ENCODE data around the gene NEDD8.

Gene NEDD8

DNA sequence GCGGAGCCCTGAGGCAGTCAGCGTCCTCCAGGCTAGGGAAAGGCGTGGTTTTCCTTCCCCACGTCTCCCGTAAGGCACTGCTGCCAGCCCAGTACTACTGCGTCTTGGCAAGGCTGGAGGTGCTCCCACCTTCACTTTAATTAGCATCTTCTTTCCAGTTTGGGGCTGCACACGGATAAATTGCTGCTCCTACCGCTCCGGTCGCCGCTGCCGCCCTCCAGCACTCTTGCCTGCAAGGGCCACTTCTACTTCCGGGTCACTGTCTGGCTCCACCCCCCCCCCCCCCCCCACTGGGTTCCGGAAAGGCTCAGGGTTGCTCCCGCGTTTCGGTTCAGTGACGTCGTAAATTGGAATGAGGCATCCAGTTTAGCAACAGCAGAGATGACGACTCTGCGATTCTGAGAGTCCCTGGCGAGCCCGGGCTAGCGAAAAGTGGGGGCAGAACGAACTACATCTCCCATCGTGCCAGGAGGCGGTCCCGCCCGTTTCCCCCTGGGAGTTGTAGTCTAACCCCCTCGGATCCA, at the start of gene NEDD8:
Gene NEDD8 (minus strand): TSS at position 247 of the 524 bp plus-strand sequence. CDS start 100 bp downstream, at position 147.
- peak; percentile 92 for DNase-seq

DNA sequence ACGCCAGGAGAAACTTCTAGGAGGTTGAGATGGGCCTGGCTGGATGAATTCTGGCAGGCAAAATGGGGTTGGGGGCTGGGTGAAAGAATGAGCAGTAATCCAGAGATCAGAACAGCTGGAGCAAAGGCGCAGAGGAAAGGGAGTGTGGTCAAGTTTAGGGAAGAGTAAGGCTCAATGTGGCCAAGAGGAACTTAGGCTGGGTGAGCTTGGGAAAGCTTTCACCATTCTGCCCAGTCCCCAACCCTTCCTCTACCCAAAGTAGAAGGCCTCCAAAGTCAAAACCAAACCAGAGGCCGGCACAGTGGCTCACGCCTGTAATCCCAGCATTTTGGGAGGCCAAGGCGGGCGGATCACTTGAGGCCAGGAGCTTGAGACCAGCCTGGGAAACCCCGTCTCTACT, 49.5 kb upstream of the NEDD8 start:
- no peak for DNase-seq

GRCh38 chr14:24280797-24281460, 48.8 kb upstream of the NEDD8 start:
- DNase-seq, result no peak

GRCh38 chr14:24279301-24280186, 47.4 kb upstream of the NEDD8 start:
- no peak for DNase-seq

GRCh38 chr14:24278424-24278823, 46.3 kb upstream of the NEDD8 start:
- no peak for DNase-seq

GRCh38 chr14:24277606-24278321, 45.6 kb upstream of the NEDD8 start:
- no peak for DNase-seq

DNA sequence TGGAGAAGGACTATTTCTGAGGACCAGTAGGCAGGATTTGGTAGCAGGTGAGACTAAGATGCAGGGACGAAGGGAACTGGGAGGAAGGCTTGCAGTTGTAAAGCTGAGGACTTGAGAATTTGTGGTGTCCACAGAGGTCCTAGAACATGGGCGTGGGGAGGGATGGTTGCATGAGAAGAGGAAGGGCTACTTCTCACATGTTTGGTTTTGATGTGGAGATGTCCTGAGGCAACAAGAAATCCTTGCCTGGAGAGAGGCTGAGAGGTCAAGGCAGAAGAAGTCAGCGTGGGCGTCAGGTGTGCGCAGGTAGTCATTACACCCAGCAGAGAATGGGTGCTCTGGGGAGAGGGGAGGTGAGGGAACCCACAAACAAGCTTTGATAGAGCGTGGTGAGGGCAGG, 44.9 kb upstream of the NEDD8 start:
- no peak for DNase-seq

GRCh38 chr14:24274101-24274543, 42.0 kb upstream of the NEDD8 start:
- DNase-seq, result no peak

- peak; percentile 2 for DNase-seq
These were observed 41.3 kb upstream of the NEDD8 start for GRCh38 chr14:24273422-24273998.

DNA sequence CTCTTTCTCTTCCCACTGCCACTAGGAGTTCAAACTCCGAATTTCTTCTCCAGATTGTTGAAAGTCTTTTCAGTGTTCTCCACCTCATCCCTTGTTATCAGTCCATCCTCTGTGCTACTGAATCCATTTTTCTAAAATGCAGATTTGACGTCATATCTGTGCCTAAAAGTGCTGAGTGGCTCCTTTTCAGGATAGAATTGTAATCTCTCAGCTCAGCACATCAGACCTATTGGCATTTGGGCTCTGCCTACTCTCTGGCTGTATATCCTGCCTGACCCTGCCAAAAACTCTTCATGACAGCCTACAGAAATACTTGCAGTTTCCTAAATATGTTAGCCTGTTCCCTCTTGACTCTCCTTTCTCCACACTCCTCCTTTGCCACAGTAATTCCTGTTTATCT, 40.3 kb upstream of the NEDD8 start:
- DNase-seq, result no peak

- DNase-seq, result no peak
These were observed 39.7 kb upstream of the NEDD8 start for GRCh38 chr14:24271834-24272263.

GRCh38 chr14:24271134-24271833, 39.1 kb upstream of the NEDD8 start, which contains the start of gene RABGGTA:
Gene RABGGTA (minus strand): TSS chr14:24271597. CDS start chr14:24271115, 482 bp downstream.
- peak; percentile 80 for DNase-seq

GRCh38 chr14:24270537-24271133, 38.5 kb upstream of the NEDD8 start:
- DNase-seq, result no peak

GRCh38 chr14:24269910-24270536, 37.9 kb upstream of the NEDD8 start:
- DNase-seq, result no peak

DNA sequence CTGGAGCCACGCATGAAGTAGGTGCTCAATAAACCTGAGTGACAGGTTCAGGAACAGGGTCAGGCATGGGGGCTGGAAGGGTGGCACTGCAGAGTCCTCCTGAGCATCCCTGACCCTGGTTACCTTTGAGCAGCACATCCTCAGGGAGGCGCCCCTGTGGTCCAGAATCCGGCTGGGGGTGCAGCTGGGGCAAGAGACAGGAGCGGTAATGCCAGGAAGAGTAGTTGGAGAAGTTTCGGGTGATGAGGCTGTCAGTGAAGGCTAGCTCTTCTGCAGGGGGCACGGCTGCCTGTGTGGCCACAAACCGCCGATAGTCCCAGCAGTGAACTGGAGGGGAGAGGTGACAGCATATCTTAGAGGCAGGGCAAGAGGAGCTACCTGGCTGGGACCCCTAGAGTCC, 37.2 kb upstream of the NEDD8 start:
- no peak for DNase-seq

GRCh38 chr14:24268225-24268624, 36.1 kb upstream of the NEDD8 start:
- no peak for DNase-seq

DNA sequence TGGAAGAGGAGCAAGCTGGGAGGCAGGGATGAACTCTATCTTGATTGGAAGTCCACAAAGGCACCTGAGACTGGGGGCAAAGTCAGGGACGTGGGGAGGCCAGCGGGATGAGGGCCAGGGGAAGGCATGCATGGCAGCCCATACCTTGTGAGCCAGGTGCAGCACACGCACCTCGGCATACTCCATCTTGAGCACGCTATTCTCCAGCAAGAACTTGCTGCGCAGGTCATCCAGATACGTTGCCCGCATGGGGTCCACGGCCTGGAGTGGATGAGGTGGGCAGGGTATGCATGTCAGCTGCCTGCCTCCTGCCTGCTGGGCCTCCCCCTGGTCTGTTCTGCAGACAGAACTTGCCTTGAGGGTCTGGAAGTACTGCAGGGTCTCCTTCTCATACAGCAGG, 35.3 kb upstream of the NEDD8 start:
- DNase-seq, result no peak

DNA sequence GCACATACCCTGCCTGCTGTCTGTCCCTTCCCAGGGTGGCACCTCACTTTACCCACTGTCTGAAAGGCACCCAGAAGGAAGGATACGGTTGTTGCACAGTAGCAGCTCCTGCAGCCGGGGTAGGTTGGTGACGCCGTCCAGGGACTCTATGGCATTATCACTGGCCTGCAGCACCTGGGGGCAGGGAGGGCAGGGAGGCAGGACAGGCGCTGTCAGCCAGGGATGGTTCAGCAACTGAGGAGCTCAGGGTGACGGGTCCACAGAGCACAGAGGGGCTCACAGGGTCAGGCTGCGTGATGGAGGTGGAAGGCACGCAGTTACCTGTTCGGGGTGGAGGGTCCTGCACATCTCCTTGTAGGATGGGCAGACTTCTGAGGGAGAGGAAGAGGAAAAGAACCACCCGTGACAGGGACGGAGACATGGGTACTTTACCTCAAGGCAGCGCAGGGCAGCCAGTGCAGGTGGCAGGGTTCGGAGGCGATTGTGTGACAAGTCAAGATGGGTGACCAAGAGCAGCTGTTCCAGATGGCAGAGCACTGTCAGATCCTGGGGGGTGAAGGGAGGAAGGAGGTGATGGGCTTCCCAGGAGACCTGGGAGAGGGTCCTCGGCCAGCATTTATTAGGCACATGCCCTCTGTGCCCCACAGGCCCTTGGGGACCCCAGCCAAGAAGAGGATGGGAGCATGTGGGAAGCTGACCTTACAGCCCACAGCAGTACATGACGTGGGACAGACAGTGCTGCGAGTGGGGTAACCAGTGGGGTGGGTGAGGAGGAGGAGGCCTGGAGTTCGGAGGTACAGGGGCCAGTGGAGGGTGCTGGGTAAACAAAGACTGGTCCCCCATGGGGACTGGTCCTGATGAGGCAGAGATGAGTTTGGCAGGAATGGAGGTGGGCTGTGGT, 34.4 kb upstream of the NEDD8 start:
- no peak for DNase-seq

- DNase-seq, result no peak
These were observed 32.1 kb upstream of the NEDD8 start for GRCh38 chr14:24264298-24264697.

- no peak for DNase-seq
These were observed 31.7 kb upstream of the NEDD8 start for GRCh38 chr14:24263848-24264247.
